B cell (primary cell): ENCODE results near the gene PXK.

ENCODE experiments used
- EZH2 ChIP-seq: IDR thresholded peaks from 2 replicates; pipeline ENCODE4 v1.6.1; 2012; ENCODE audit warnings: borderline replicate concordance, low read depth, mild to moderate bottlenecking, moderate library complexity, low read length; ENCODE audit not compliant: insufficient read depth, poor library complexity, severe bottlenecking
- TF ChIP-seq, protein P1 (sequence below): fragments of 200-600 bp; IDR thresholded peaks from one replicate; pipeline ENCODE4 v1.8.0; 2022; ENCODE audit warnings: antibody characterized with exemption, mild to moderate bottlenecking

DNA sequence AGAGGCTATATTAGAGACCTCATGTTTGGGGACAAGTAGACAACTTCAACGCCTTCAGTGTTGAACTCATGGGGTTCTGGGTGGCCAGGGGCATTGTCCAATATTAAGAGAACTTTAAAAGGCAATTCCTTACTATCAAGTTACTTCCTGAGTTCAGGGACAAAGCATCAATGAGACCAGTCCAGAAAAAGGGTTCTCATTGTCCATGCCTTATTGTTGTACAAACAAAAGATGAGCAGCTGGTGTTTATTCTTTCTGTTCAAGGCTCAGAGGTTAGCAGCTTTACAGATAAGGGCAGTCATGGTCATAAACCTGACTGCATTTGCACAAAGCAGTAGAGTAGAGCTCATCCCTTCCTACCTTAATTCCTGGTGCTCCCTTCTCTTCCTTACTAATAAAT, 119.5 kb downstream of the PXK start:
- TF ChIP-seq, protein P1, sequence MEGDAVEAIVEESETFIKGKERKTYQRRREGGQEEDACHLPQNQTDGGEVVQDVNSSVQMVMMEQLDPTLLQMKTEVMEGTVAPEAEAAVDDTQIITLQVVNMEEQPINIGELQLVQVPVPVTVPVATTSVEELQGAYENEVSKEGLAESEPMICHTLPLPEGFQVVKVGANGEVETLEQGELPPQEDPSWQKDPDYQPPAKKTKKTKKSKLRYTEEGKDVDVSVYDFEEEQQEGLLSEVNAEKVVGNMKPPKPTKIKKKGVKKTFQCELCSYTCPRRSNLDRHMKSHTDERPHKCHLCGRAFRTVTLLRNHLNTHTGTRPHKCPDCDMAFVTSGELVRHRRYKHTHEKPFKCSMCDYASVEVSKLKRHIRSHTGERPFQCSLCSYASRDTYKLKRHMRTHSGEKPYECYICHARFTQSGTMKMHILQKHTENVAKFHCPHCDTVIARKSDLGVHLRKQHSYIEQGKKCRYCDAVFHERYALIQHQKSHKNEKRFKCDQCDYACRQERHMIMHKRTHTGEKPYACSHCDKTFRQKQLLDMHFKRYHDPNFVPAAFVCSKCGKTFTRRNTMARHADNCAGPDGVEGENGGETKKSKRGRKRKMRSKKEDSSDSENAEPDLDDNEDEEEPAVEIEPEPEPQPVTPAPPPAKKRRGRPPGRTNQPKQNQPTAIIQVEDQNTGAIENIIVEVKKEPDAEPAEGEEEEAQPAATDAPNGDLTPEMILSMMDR: no peak
- TF ChIP-seq EZH2: no peak
